ENCODE data around the gene ITPR2. TPM values are rescaled to one million over a fixed set of nuclear protein-coding genes. Genes with fewer than 3 reads are reported as not detected.

The ITPR2 gene
- polyA plus RNA-seq, 2 of the 4 experiments (the other 2 are of a cell fraction): 3.1 to 8.1 TPM

GRCh38 chr12:26642361-26642760 lies 190.6 kb downstream of the ITPR2 start:
- H3K27ac ChIP-seq: peak overlapping the region; percentile 34 to 77; a peak in 4 of 6 replicates
- H3K4me2 ChIP-seq: peak overlapping the region; percentile 52
- 31% methylated on average over 2 of the region's 2 CpGs for WGBS (ENCODE audit: missing lambda C conversion rate)
- TF ChIP-seq PBX3 (IDR thresholded peaks at IDR 0.05): no peak
- TF ChIP-seq JUN (IDR thresholded peaks at IDR 0.05): no peak
- TF ChIP-seq HOXA7 (CRISPR knock-in tag; IDR thresholded peaks at IDR 0.05): no peak
- TF ChIP-seq TP53 (CRISPR knock-in tag; IDR thresholded peaks at IDR 0.05): no peak
- no peak for TF ChIP-seq ZC3H11A (IDR thresholded peaks at IDR 0.05)
- no peak for TF ChIP-seq EHMT2 (IDR thresholded peaks at IDR 0.05; ENCODE audit: low read depth)
- TF ChIP-seq HOXB5 (CRISPR knock-in tag; IDR thresholded peaks at IDR 0.05): no peak
- TF ChIP-seq RAD21 (conservative IDR thresholded peaks at IDR 0.05 in 1 of 2, IDR thresholded peaks at IDR 0.05 in 1 of 2): no peak
- H3K9me3 ChIP-seq: no peaks in the 10 kb centered on the region
- FAIRE-seq: no peak
- peak in 1 of 2 experiments; percentile 42 for DNase-seq (ENCODE audit: low read depth in 1 of 2, low spot score in 1 of 2)
- POLR2A ChIA-PET: no interaction called here
- peak; percentile 50 to 73; a peak in 4 of 6 replicates for ATAC-seq
- no peak overlapping the region for H3K4me3 ChIP-seq
- H3K4me1 ChIP-seq: peaks cover 22% of the 10 kb centered on the region
- CTCF ChIA-PET: interaction anchor here (1.2 to 2.0 kb wide), 5 partner anchors 9 to 59 kb away, joined by 3 to 9 read pairs (median 6); no protein-coding TSS in a partner anchor

- no peak for FAIRE-seq
- Histone ChIP-seq H3K27ac (peak overlapping the region; percentile 12 to 23; a peak in 1 of 6 replicates), H3K4me1 (peaks cover 20% of the 10 kb centered on the region), H3K9me3 (no peaks in the 10 kb centered on the region), H3K4me2 (peak overlapping the region; percentile 50), H3K4me3 (no peak overlapping the region)
- DNase-seq (ENCODE audit: low read depth in 1 of 2, low spot score in 1 of 2): peak; percentile 31 to 50
- POLR2A ChIA-PET: no interaction called here
- WGBS (ENCODE audit: missing lambda C conversion rate): 14% methylated on average over 2 of the region's 2 CpGs
- no peak; the same call in 1 of the 2 replicates for TF ChIP-seq FOSL2 (IDR thresholded peaks at IDR 0.05)
- TF ChIP-seq FOSL2 (CRISPR knock-in tag; IDR thresholded peaks at IDR 0.05): peak; percentile 51
- no peak for TF ChIP-seq MAZ (IDR thresholded peaks at IDR 0.05; ENCODE audit: borderline replicate concordance, low read depth, low read length)
- peak; percentile 74; a peak in 4 of 6 replicates for ATAC-seq
- CTCF ChIA-PET: no interaction called here
Observed at GRCh38 chr12:26636710-26637328, 196.2 kb downstream of the ITPR2 start.

- 81% methylated on average over 5 of the region's 5 CpGs for WGBS (ENCODE audit: missing lambda C conversion rate)
- H3K4me1 ChIP-seq: peaks cover 17% of the 10 kb centered on the region
- CTCF ChIA-PET: interaction anchor here (0.9 to 1.6 kb wide), 4 partner anchors 13 to 18 kb away, joined by 3 to 7 read pairs (median 4); no protein-coding TSS in a partner anchor
- H3K4me2 ChIP-seq: no peak overlapping the region
- H3K4me3 ChIP-seq: no peak overlapping the region
- no peak for FAIRE-seq
- H3K9me3 ChIP-seq: no peaks in the 10 kb centered on the region
- no peak for ATAC-seq
- POLR2A ChIA-PET: no interaction called here
- no peak overlapping the region for H3K27ac ChIP-seq
- DNase-seq (ENCODE audit: low read depth in 1 of 2, low spot score in 1 of 2): no peak
- TF ChIP-seq ELK1 (IDR thresholded peaks at IDR 0.05; ENCODE audit: low read depth, low read length) (no peak), GATA3 (IDR thresholded peaks at IDR 0.05; ENCODE audit: borderline replicate concordance) (no peak), KDM1A (IDR thresholded peaks at IDR 0.05; ENCODE audit: low read depth) (no peak), MAZ (IDR thresholded peaks at IDR 0.05; ENCODE audit: borderline replicate concordance, low read depth, low read length) (no peak), NFE2L2 (conservative IDR thresholded peaks at IDR 0.05; ENCODE audit: low read length) (no peak), MAX (IDR thresholded peaks at IDR 0.05) (no peak), CEBPB (IDR thresholded peaks at IDR 0.05) (no peak), RCOR1 (IDR thresholded peaks at IDR 0.05; ENCODE audit: low read depth, low read length) (no peak), FOSB (CRISPR knock-in tag; IDR thresholded peaks at IDR 0.05) (no peak), ZNF302 (CRISPR knock-in tag; IDR thresholded peaks at IDR 0.05) (no peak), MYC (IDR thresholded peaks at IDR 0.05; ENCODE audit: borderline replicate concordance, low read length) (no peak), EP300 (IDR thresholded peaks at IDR 0.05) (no peak), BCL3 (IDR thresholded peaks at IDR 0.05) (no peak), CHD4 (IDR thresholded peaks at IDR 0.05; ENCODE audit: borderline replicate concordance) (no peak), KDM5A (IDR thresholded peaks at IDR 0.05) (no peak)
Observed at GRCh38 chr12:26633591-26634210, 199.3 kb downstream of the ITPR2 start.

Measured in A549 (cell line).